MM.1S (cell line): ENCODE data around the gene RRAGA.

Experiments used
- DNase-seq: peaks from one replicate; pipeline ENCODE4 v3.0.0-alpha.2; 2015
- H2AFZ ChIP-seq: fragments of 300-600 bp; sonication (generic); 2 replicates; pipeline ENCODE4 v1.6.0; 2016; ENCODE audit warnings: antibody characterized with exemption, low read length
- H3F3A ChIP-seq: fragments of 300-600 bp; sonication (generic); 2 replicates; pipeline ENCODE4 v1.6.1; 2016; ENCODE audit warnings: mild to moderate bottlenecking, antibody characterized with exemption, low read length, moderate library complexity, mixed read lengths; ENCODE audit not compliant: insufficient read depth
- H3K27ac ChIP-seq: fragments of 300-600 bp; sonication (generic); 2 replicates; pipeline ENCODE4 v1.5.1; 2016; ENCODE audit warnings: mild to moderate bottlenecking, low read length
- H3K27me3 ChIP-seq: fragments of 300-600 bp; sonication (generic); replicated peaks from 2 replicates; pipeline ENCODE4 v1.6.0; 2016; ENCODE audit warnings: low read length; ENCODE audit not compliant: insufficient read depth
- H3K36me3 ChIP-seq: fragments of 300-600 bp; sonication (generic); replicated peaks from 2 replicates; pipeline ENCODE4 v1.6.1; 2016; ENCODE audit warnings: mild to moderate bottlenecking, low read length, mixed read lengths; ENCODE audit not compliant: insufficient read depth
- H3K4me1 ChIP-seq: fragments of 300-600 bp; sonication (generic); 2 replicates; pipeline ENCODE4 v1.6.1; 2016; ENCODE audit warnings: low read length, mixed read lengths
- H3K4me2 ChIP-seq: fragments of 300-600 bp; sonication (generic); 2 replicates; pipeline ENCODE4 v1.6.0; 2016; ENCODE audit warnings: low read depth, low read length
- H3K4me3 ChIP-seq: fragments of 300-600 bp; sonication (generic); 2 replicates; pipeline ENCODE4 v1.5.1; 2016; ENCODE audit warnings: low read length, mixed read lengths
- H3K79me2 ChIP-seq: fragments of 300-600 bp; sonication (generic); 2 replicates; pipeline ENCODE4 v1.6.1; 2016; ENCODE audit warnings: mixed run types, low read length, mixed read lengths
- H3K9ac ChIP-seq: fragments of 300-600 bp; sonication (generic); 2 replicates; pipeline ENCODE4 v1.6.1; 2016; ENCODE audit warnings: low read length, mixed read lengths
- H3K9me2 ChIP-seq: fragments of 300-600 bp; sonication (generic); replicated peaks from 2 replicates; pipeline ENCODE4 v1.6.1; 2016; ENCODE audit warnings: mild to moderate bottlenecking, low read length, mixed read lengths; ENCODE audit not compliant: insufficient read depth
- H3K9me3 ChIP-seq: fragments of 300-600 bp; sonication (generic); replicated peaks from 2 replicates; pipeline ENCODE4 v1.6.1; 2016; ENCODE audit warnings: mild to moderate bottlenecking, low read length, mixed read lengths; ENCODE audit not compliant: insufficient read depth
- H4K20me1 ChIP-seq: fragments of 300-600 bp; sonication (generic); 2 replicates; pipeline ENCODE4 v1.6.1; 2016; ENCODE audit warnings: mild to moderate bottlenecking, low read length, moderate library complexity, mixed read lengths; ENCODE audit not compliant: insufficient read depth
- CTCF ChIP-seq: fragments of 300-600 bp; sonication (generic); IDR thresholded peaks from 2 replicates; pipeline ENCODE4 v1.5.1; 2016; ENCODE audit warnings: antibody characterized with exemption, low read length, mixed read lengths
- EZH2 ChIP-seq: fragments of 300-600 bp; sonication (generic); optimal IDR thresholded peaks from 2 replicates; pipeline ENCODE3; 2017; ENCODE audit warnings: low read depth, mild to moderate bottlenecking, antibody characterized with exemption, low read length, mixed read lengths
- EZH2phosphoT487 ChIP-seq: fragments of 300-600 bp; sonication (generic); IDR thresholded peaks from 2 replicates; pipeline ENCODE4 v1.6.1; 2018; ENCODE audit warnings: antibody characterized with exemption, low read length

RRAGA gene

GRCh38 chr9:19023078-19023477, 26.1 kb upstream of the RRAGA start:
- no peak for TF ChIP-seq EZH2phosphoT487
- no peak for TF ChIP-seq EZH2
- TF ChIP-seq CTCF: no peak
- no peak overlapping the region for H3K4me2 ChIP-seq
- no peaks in the 10 kb centered on the region for H3K79me2 ChIP-seq
- no peaks in the 10 kb centered on the region for H4K20me1 ChIP-seq
- H3K27ac ChIP-seq: no peak overlapping the region
- no peaks in the 10 kb centered on the region for H3K27me3 ChIP-seq
- no peak overlapping the region for H3K9ac ChIP-seq
- H3K36me3 ChIP-seq: no peaks in the 10 kb centered on the region
- no peaks in the 10 kb centered on the region for H3F3A ChIP-seq
- H3K9me3 ChIP-seq: no peaks in the 10 kb centered on the region
- no peaks in the 10 kb centered on the region for H3K4me1 ChIP-seq
- no peak overlapping the region for H3K4me3 ChIP-seq
- no peak overlapping the region for H2AFZ ChIP-seq
- no peaks in the 10 kb centered on the region for H3K9me2 ChIP-seq
- no peak for DNase-seq

- Histone ChIP-seq H3F3A (no peaks in the 10 kb centered on the region), H3K79me2 (no peaks in the 10 kb centered on the region), H3K36me3 (no peaks in the 10 kb centered on the region), H3K4me3 (no peak overlapping the region), H3K4me1 (no peaks in the 10 kb centered on the region), H3K9me3 (no peaks in the 10 kb centered on the region), H3K27ac (no peak overlapping the region), H4K20me1 (no peaks in the 10 kb centered on the region), H2AFZ (no peak overlapping the region), H3K4me2 (no peak overlapping the region), H3K9me2 (no peaks in the 10 kb centered on the region), H3K27me3 (no peaks in the 10 kb centered on the region), H3K9ac (no peak overlapping the region)
- no peak for DNase-seq
- TF ChIP-seq EZH2: no peak
Measured at GRCh38 chr9:19026375-19026774, 22.9 kb upstream of the RRAGA start.

GRCh38 chr9:19027825-19028224, 21.4 kb upstream of the RRAGA start:
- H3K27ac ChIP-seq: no peak overlapping the region
- no peaks in the 10 kb centered on the region for H3K27me3 ChIP-seq
- no peaks in the 10 kb centered on the region for H3K9me3 ChIP-seq
- no peak overlapping the region for H2AFZ ChIP-seq
- no peaks in the 10 kb centered on the region for H3K4me1 ChIP-seq
- no peaks in the 10 kb centered on the region for H3K79me2 ChIP-seq
- no peaks in the 10 kb centered on the region for H3K9me2 ChIP-seq
- no peaks in the 10 kb centered on the region for H3F3A ChIP-seq
- H3K4me2 ChIP-seq: no peak overlapping the region
- TF ChIP-seq EZH2: no peak
- TF ChIP-seq CTCF: no peak
- TF ChIP-seq EZH2phosphoT487: no peak
- H3K36me3 ChIP-seq: no peaks in the 10 kb centered on the region
- H3K9ac ChIP-seq: no peak overlapping the region
- H4K20me1 ChIP-seq: no peaks in the 10 kb centered on the region
- H3K4me3 ChIP-seq: no peak overlapping the region
- no peak for DNase-seq

- no peaks in the 10 kb centered on the region for H3K9me3 ChIP-seq
- H3K4me1 ChIP-seq: no peaks in the 10 kb centered on the region
- H4K20me1 ChIP-seq: no peaks in the 10 kb centered on the region
- no peak overlapping the region for H3K4me3 ChIP-seq
- no peaks in the 10 kb centered on the region for H3K79me2 ChIP-seq
- H2AFZ ChIP-seq: no peak overlapping the region
- H3K4me2 ChIP-seq: no peak overlapping the region
- no peaks in the 10 kb centered on the region for H3K36me3 ChIP-seq
- no peak overlapping the region for H3K27ac ChIP-seq
- H3F3A ChIP-seq: no peaks in the 10 kb centered on the region
- DNase-seq: peak; percentile 42
- TF ChIP-seq EZH2phosphoT487 (no peak), CTCF (peak; percentile 39)
- no peak overlapping the region for H3K9ac ChIP-seq
- no peaks in the 10 kb centered on the region for H3K27me3 ChIP-seq
- no peaks in the 10 kb centered on the region for H3K9me2 ChIP-seq
Measured at GRCh38 chr9:19028835-19029451, 20.3 kb upstream of the RRAGA start.
